ENCODE data around the gene JUN.

Gene JUN

DNA sequence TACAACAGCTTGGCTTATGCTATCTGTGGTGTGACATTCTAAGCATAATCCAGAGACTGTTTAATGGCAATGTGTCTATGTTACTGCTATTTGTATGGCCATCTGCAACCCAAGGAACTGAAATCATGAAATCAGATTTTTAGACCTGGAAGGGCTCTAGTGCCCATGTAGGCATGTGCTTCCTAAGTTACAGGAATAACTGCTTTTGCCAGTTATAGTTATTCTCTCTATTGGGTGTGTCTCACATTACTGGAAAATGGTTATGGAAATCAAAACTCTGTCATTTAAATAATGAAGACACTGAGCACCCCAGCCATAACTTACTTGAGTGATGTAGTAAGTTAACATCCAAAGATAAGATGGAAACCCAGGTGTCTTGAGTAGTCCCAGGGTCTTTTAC lies 12.6 kb upstream of the JUN start:
- TF ChIP-seq, protein P1, sequence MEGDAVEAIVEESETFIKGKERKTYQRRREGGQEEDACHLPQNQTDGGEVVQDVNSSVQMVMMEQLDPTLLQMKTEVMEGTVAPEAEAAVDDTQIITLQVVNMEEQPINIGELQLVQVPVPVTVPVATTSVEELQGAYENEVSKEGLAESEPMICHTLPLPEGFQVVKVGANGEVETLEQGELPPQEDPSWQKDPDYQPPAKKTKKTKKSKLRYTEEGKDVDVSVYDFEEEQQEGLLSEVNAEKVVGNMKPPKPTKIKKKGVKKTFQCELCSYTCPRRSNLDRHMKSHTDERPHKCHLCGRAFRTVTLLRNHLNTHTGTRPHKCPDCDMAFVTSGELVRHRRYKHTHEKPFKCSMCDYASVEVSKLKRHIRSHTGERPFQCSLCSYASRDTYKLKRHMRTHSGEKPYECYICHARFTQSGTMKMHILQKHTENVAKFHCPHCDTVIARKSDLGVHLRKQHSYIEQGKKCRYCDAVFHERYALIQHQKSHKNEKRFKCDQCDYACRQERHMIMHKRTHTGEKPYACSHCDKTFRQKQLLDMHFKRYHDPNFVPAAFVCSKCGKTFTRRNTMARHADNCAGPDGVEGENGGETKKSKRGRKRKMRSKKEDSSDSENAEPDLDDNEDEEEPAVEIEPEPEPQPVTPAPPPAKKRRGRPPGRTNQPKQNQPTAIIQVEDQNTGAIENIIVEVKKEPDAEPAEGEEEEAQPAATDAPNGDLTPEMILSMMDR (conservative IDR thresholded peaks at IDR 0.05; ENCODE audit: low read depth, low read length): no peak
- no peak overlapping the region for H3K9ac ChIP-seq
- no peaks in the 10 kb centered on the region for H3K36me3 ChIP-seq (ENCODE audit: insufficient read depth)
- H3K27ac ChIP-seq: no peak overlapping the region
- no peaks in the 10 kb centered on the region for H4K20me1 ChIP-seq (ENCODE audit: insufficient read depth)
- no peaks in the 10 kb centered on the region for H3K79me2 ChIP-seq (ENCODE audit: insufficient read depth, low read depth)
- no peak overlapping the region for H3K4me2 ChIP-seq
- H3K4me3 ChIP-seq (IDR thresholded peaks at IDR 0.05; ENCODE audit: insufficient read depth, low read depth, low read length): no peak overlapping the region
- no peaks in the 10 kb centered on the region for H3K4me1 ChIP-seq (ENCODE audit: low read depth, poor library complexity, severe bottlenecking)
- H3K27me3 ChIP-seq (ENCODE audit: insufficient read depth, low read depth): no peaks in the 10 kb centered on the region
- no peak overlapping the region for H2AFZ ChIP-seq (ENCODE audit: low read depth)

DNA sequence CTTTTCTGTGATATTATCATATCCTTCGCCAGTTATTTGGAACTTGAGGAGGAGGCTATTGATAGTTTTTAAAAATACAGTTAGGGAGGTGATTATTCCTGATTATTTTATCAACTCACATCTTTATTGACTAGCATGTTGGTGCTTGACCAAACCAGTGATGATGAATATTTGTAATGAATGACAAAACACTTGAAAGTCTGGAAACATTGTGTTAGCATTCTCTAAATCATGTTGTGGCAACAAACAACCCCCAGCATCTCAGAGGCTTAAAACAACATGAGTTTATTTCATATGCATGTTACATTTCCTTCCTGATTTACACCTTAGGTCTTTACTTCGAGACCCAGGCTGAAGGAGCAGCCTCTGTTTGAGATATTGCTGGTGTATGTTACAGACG lies 10.7 kb upstream of the JUN start:
- no peaks in the 10 kb centered on the region for H4K20me1 ChIP-seq (ENCODE audit: insufficient read depth)
- no peak overlapping the region for H2AFZ ChIP-seq (ENCODE audit: low read depth)
- no peak overlapping the region for H3K4me3 ChIP-seq (IDR thresholded peaks at IDR 0.05; ENCODE audit: insufficient read depth, low read depth, low read length)
- no peaks in the 10 kb centered on the region for H3K79me2 ChIP-seq (ENCODE audit: insufficient read depth, low read depth)
- TF ChIP-seq, protein P1 (conservative IDR thresholded peaks at IDR 0.05; ENCODE audit: low read depth, low read length): no peak
- no peaks in the 10 kb centered on the region for H3K4me1 ChIP-seq (ENCODE audit: low read depth, poor library complexity, severe bottlenecking)
- no peak overlapping the region for H3K4me2 ChIP-seq
- H3K9ac ChIP-seq: no peak overlapping the region
- H3K27me3 ChIP-seq (ENCODE audit: insufficient read depth, low read depth): no peaks in the 10 kb centered on the region
- H3K36me3 ChIP-seq (ENCODE audit: insufficient read depth): no peaks in the 10 kb centered on the region
- no peak overlapping the region for H3K27ac ChIP-seq

DNA sequence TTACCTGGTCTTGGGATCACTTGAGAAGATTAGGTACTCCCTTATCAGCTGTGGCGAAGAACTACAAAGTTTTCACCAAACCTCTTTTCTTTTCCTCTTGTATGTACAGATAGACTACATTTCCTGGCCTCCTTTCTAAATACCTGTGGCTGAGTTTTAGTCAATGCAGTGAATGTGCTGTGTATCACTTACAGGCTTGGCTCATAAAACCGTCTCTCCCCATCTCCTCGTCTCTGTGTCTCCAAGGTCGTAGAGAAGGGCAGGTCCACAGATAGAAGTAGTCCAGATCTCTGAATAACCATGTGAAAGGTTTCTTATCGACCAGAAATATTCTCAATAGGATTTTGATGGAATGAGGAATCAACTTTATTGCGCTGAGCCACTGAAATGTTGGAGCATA lies 9.0 kb upstream of the JUN start:
- no peak overlapping the region for H3K9ac ChIP-seq
- H3K4me2 ChIP-seq: no peak overlapping the region
- no peaks in the 10 kb centered on the region for H3K27me3 ChIP-seq (ENCODE audit: insufficient read depth, low read depth)
- no peaks in the 10 kb centered on the region for H4K20me1 ChIP-seq (ENCODE audit: insufficient read depth)
- H2AFZ ChIP-seq (ENCODE audit: low read depth): no peak overlapping the region
- TF ChIP-seq, protein P1 (conservative IDR thresholded peaks at IDR 0.05; ENCODE audit: low read depth, low read length): no peak
- no peak overlapping the region for H3K4me3 ChIP-seq (IDR thresholded peaks at IDR 0.05; ENCODE audit: insufficient read depth, low read depth, low read length)
- no peaks in the 10 kb centered on the region for H3K79me2 ChIP-seq (ENCODE audit: insufficient read depth, low read depth)
- no peaks in the 10 kb centered on the region for H3K4me1 ChIP-seq (ENCODE audit: low read depth, poor library complexity, severe bottlenecking)
- no peak overlapping the region for H3K27ac ChIP-seq
- no peaks in the 10 kb centered on the region for H3K36me3 ChIP-seq (ENCODE audit: insufficient read depth)

DNA sequence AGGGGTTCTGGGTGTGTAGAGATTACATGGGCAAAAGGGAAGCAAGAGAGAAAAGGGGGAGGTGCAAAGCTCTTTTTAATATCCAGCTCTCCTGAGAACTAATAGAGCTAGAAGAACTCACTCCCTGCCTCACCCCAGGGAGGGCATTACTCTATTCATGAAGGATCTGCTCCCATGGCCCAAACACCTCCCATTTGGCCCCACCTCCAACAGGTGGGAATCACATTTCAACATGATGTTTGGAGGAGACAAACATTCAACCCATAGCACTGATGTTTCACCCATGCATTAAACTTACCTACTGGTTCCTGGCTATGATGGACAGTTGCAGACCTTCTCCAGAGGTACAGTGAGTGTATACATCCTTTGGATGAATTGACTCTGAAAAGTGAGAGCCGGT lies 7.3 kb upstream of the JUN start:
- Histone ChIP-seq H3K9ac (no peak overlapping the region), H3K27ac (no peak overlapping the region), H3K36me3 (ENCODE audit: insufficient read depth) (no peaks in the 10 kb centered on the region), H3K4me3 (IDR thresholded peaks at IDR 0.05; ENCODE audit: insufficient read depth, low read depth, low read length) (no peak overlapping the region), H2AFZ (ENCODE audit: low read depth) (no peak overlapping the region), H3K79me2 (ENCODE audit: insufficient read depth, low read depth) (no peaks in the 10 kb centered on the region), H4K20me1 (ENCODE audit: insufficient read depth) (no peaks in the 10 kb centered on the region), H3K4me2 (no peak overlapping the region), H3K27me3 (ENCODE audit: insufficient read depth, low read depth) (no peaks in the 10 kb centered on the region), H3K4me1 (ENCODE audit: low read depth, poor library complexity, severe bottlenecking) (peaks cover 2% of the 10 kb centered on the region)
- TF ChIP-seq, protein P1 (conservative IDR thresholded peaks at IDR 0.05; ENCODE audit: low read depth, low read length): no peak

Data from KMS-11 (cell line).